PFSK-1 (cell line): ENCODE measurements around the gene EXOC4.

ENCODE experiments used
- POLR2AphosphoS5 ChIP-seq: IDR thresholded peaks from 2 replicates; pipeline ENCODE4 v1.6.1; 2012; ENCODE audit warnings: low read depth, mild to moderate bottlenecking, control low read depth, low read length, moderate library complexity
- TAF1 ChIP-seq: IDR thresholded peaks from 2 replicates; pipeline ENCODE4 v1.6.1; 2012; ENCODE audit warnings: low read length, control low read depth, borderline replicate concordance; ENCODE audit not compliant: insufficient read depth
- TF ChIP-seq, protein P1 (sequence below), 2 experiments: IDR thresholded peaks; 2 replicates each; pipeline versions ENCODE4 v1.6.1 to v1.8.0; 2011 to 2012; ENCODE audit warnings: low read depth in 2 of 2, low read length in 2 of 2, control low read depth in 1 of 2, inconsistent platforms in 1 of 2, mild to moderate bottlenecking in 1 of 2, moderate library complexity in 1 of 2; ENCODE audit not compliant: insufficient read depth in 1 of 2

DNA sequence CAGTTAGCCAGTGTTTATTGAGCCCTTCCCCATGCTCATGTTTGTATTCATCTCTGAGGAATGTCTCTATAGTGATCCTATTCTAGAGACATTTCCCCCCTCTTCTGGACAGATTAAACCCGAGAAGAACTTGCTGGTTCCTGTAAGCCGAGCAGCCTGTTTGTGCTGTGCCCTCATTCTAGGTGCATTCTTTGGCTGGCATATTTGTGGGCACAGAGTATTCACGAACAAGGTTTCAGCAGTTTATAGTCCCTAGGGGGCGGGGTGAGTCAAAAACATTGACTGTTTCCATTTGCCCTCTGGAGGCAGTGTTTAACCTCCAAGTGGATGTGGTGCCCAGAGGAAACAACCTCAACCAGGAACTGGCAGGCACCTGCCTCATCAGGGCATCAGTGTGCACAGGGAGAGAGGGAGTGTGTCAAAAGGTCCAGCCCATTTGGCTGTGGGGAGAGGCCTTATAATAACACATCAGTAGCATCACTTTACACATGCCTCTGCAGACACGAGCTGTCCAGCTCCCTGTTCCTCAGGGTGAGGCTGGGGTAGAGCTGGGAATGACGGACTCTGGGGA, 600.9 kb downstream of the EXOC4 start:
- no peak for TF ChIP-seq POLR2AphosphoS5
- TF ChIP-seq TAF1 = no peak
- TF ChIP-seq, protein P1, sequence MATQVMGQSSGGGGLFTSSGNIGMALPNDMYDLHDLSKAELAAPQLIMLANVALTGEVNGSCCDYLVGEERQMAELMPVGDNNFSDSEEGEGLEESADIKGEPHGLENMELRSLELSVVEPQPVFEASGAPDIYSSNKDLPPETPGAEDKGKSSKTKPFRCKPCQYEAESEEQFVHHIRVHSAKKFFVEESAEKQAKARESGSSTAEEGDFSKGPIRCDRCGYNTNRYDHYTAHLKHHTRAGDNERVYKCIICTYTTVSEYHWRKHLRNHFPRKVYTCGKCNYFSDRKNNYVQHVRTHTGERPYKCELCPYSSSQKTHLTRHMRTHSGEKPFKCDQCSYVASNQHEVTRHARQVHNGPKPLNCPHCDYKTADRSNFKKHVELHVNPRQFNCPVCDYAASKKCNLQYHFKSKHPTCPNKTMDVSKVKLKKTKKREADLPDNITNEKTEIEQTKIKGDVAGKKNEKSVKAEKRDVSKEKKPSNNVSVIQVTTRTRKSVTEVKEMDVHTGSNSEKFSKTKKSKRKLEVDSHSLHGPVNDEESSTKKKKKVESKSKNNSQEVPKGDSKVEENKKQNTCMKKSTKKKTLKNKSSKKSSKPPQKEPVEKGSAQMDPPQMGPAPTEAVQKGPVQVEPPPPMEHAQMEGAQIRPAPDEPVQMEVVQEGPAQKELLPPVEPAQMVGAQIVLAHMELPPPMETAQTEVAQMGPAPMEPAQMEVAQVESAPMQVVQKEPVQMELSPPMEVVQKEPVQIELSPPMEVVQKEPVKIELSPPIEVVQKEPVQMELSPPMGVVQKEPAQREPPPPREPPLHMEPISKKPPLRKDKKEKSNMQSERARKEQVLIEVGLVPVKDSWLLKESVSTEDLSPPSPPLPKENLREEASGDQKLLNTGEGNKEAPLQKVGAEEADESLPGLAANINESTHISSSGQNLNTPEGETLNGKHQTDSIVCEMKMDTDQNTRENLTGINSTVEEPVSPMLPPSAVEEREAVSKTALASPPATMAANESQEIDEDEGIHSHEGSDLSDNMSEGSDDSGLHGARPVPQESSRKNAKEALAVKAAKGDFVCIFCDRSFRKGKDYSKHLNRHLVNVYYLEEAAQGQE (IDR thresholded peaks at IDR 0.05; ENCODE audit: insufficient read depth in 1 of 2, low read depth in 2 of 2, low read length in 2 of 2) = no peak
